D721Med (cell line): Measurements from ENCODE around the gene FTO.

Experiments
- DNase-seq: peaks from one replicate; pipeline ENCODE4 v3.0.0; 2011; ENCODE audit warnings: low spot score; ENCODE audit not compliant: insufficient read length
- FAIRE-seq: peaks from 2 replicates; lab custom pipeline; 2011; peaks lifted over from hg19 to GRCh38; lab: Jason Lieb, UNC
- CTCF ChIP-seq: IDR thresholded peaks from 2 replicates; pipeline ENCODE4 v1.5.1; 2012; ENCODE audit warnings: mild to moderate bottlenecking, control low read depth; ENCODE audit not compliant: insufficient read depth; ENCODE audit errors: missing control alignments

FTO gene

GRCh38 chr16:53752560-53752959 lies 48.6 kb downstream of the FTO start:
- DNase-seq (no peak), FAIRE-seq (no peak)
- no peak for TF ChIP-seq CTCF

- FAIRE-seq: no peak
- no peak for DNase-seq
- TF ChIP-seq CTCF: no peak
These were observed 49.5 kb downstream of the FTO start for GRCh38 chr16:53753431-53753830.

- FAIRE-seq (no peak), DNase-seq (no peak)
- no peak for TF ChIP-seq CTCF
These were observed 51.3 kb downstream of the FTO start for GRCh38 chr16:53755026-53755910.

- no peak for TF ChIP-seq CTCF
- FAIRE-seq (no peak), DNase-seq (no peak)
These were observed 52.5 kb downstream of the FTO start for GRCh38 chr16:53756275-53756996.

- DNase-seq (no peak), FAIRE-seq (no peak)
- TF ChIP-seq CTCF: no peak
These were observed 54.1 kb downstream of the FTO start for GRCh38 chr16:53757971-53758609.

GRCh38 chr16:53761962-53762703 lies 58.2 kb downstream of the FTO start:
- DNase-seq (no peak), FAIRE-seq (no peak)
- TF ChIP-seq CTCF: no peak
